Measurements from ENCODE around the gene PLD5. TPM values are rescaled to one million over a fixed set of nuclear protein-coding genes. Genes with fewer than 3 reads are reported as not detected.
A peak's percentile ranks its signal among the peaks of the same experiment; 100 is the strongest.
"Not testable (repeated sequence)": the region's sequence is repeated elsewhere in the genome, so short reads cannot be mapped to it uniquely, and the experiment has no call there.

Gene PLD5
- total and polyA plus RNA-seq, 4 donors, result 4.6 to 11.5 (median 9.4) TPM

GRCh38 chr1:242522304-242522945 is 2.1 kb downstream of the PLD5 start:
- DNase-seq (ENCODE audit: low read depth in 4 of 6, low spot score in 6 of 6), result peak in 2 of 6 donors; percentile 24 to 37
- Histone ChIP-seq H3K4me1 (ENCODE audit: control insufficient read depth, insufficient read depth, low read length) (peaks cover 20% of the 10 kb centered on the region), H3K36me3 (ENCODE audit: control insufficient read depth, insufficient read depth, low read length) (no peaks in the 10 kb centered on the region), H3K4me3 (ENCODE audit: low read depth, low read length) (peak overlapping the region; percentile 47), H3K27me3 (ENCODE audit: control insufficient read depth, insufficient read depth, low read length) (peaks cover 14% of the 10 kb centered on the region), H3K27ac (ENCODE audit: low read depth, low read length) (no peak overlapping the region), H3K9me3 (ENCODE audit: control insufficient read depth, insufficient read depth, low read length) (no peaks in the 10 kb centered on the region)
- WGBS (ENCODE audit: insufficient coverage), result 20% methylated on average over 1 of the region's 6 CpGs

DNA sequence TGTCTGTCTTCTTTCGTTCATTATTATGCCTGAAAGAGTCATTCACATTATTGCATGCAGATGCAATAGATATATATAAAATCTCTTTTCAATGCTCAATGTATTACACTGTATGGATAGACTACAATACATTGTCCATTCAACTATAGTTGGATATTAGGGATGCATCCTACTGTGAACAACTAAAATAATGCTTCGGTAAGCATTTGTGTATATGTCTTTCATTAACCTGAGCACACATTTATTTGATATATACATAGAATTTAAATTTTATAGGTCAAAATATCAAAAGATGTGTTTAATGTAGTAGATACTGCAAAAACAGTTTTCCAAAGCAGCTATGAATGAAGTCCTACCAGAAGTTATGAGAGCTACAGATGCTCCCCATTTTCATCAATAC is 8.9 kb downstream of the PLD5 start:
- Histone ChIP-seq H3K4me3 (ENCODE audit: low read depth, low read length) (no peak overlapping the region), H3K4me1 (ENCODE audit: control insufficient read depth, insufficient read depth, low read length) (no peaks in the 10 kb centered on the region), H3K27me3 (ENCODE audit: control insufficient read depth, insufficient read depth, low read length) (no peaks in the 10 kb centered on the region), H3K9me3 (ENCODE audit: control insufficient read depth, insufficient read depth, low read length) (no peaks in the 10 kb centered on the region), H3K27ac (ENCODE audit: low read depth, low read length) (no peak overlapping the region), H3K36me3 (ENCODE audit: control insufficient read depth, insufficient read depth, low read length) (no peaks in the 10 kb centered on the region)
- no peak for DNase-seq (ENCODE audit: low read depth in 4 of 6, low spot score in 6 of 6)
- no CpG with 5 or more reads among the region's 2 CpGs for WGBS (ENCODE audit: insufficient coverage)

DNA sequence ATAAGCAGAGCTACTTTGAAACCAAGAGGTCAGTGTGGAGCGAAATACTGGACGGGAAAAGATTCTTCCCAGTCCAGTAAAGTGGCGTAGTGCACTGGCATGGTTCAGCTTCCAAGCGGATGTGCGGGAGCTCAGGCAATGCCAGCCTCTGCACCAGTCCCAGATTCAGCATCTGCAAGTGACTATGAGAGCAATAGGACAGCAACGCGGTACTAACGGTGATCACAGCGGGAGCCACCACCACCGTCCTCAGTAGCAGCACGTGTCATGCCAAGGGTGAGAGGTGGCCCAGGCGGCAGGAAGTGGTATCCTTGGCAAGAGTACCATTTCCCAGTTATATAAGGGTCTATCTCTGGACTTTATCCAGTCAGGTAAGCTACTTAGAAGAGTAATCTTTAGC is 17.8 kb downstream of the PLD5 start:
- Histone ChIP-seq H3K27me3 (ENCODE audit: control insufficient read depth, insufficient read depth, low read length) (no peaks in the 10 kb centered on the region), H3K36me3 (ENCODE audit: control insufficient read depth, insufficient read depth, low read length) (no peaks in the 10 kb centered on the region), H3K4me1 (ENCODE audit: control insufficient read depth, insufficient read depth, low read length) (no peaks in the 10 kb centered on the region), H3K4me3 (ENCODE audit: low read depth, low read length) (no peak overlapping the region), H3K9me3 (ENCODE audit: control insufficient read depth, insufficient read depth, low read length) (no peaks in the 10 kb centered on the region), H3K27ac (ENCODE audit: low read depth, low read length) (no peak overlapping the region)
- no peak for DNase-seq (ENCODE audit: low read depth in 4 of 6, low spot score in 6 of 6)
- 84% methylated on average over 10 of the region's 12 CpGs for WGBS (ENCODE audit: insufficient coverage)

GRCh38 chr1:242489545-242489944 is 35.0 kb downstream of the PLD5 start:
- Histone ChIP-seq H3K27ac (ENCODE audit: low read depth, low read length) (no peak overlapping the region), H3K4me1 (ENCODE audit: control insufficient read depth, insufficient read depth, low read length) (no peaks in the 10 kb centered on the region), H3K9me3 (ENCODE audit: control insufficient read depth, insufficient read depth, low read length) (no peaks in the 10 kb centered on the region), H3K4me3 (ENCODE audit: low read depth, low read length) (no peak overlapping the region), H3K36me3 (ENCODE audit: control insufficient read depth, insufficient read depth, low read length) (no peaks in the 10 kb centered on the region), H3K27me3 (ENCODE audit: control insufficient read depth, insufficient read depth, low read length) (no peaks in the 10 kb centered on the region)
- 83% methylated on average over 1 of the region's 3 CpGs for WGBS (ENCODE audit: insufficient coverage)
- DNase-seq (ENCODE audit: low read depth in 4 of 6, low spot score in 6 of 6), result no peak

DNA sequence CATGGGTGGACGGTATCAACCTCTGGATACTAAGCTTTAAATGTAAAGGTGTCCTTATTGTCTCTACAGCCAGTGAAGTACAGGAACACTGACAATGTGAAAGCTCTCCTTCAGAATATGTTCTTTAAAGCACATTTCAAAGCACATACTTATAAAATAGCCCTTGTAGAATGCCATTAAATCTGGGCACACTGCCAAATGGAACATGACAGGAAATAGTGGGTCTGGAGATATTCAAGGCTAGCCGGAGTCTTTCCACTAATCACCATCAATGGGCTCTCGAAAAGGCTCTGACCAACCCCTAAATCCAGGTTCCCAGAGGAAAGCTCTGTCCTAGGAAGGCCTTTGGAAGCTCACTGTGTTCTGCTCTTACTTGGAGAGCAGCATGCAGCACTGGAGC is 46.6 kb downstream of the PLD5 start:
- H3K27ac ChIP-seq (ENCODE audit: low read depth, low read length), result no peak overlapping the region
- H3K9me3 ChIP-seq (ENCODE audit: control insufficient read depth, insufficient read depth, low read length), result no peaks in the 10 kb centered on the region
- no peaks in the 10 kb centered on the region for H3K36me3 ChIP-seq (ENCODE audit: control insufficient read depth, insufficient read depth, low read length)
- DNase-seq (ENCODE audit: low read depth in 4 of 6, low spot score in 6 of 6), result peak in 1 of 6 donors; percentile 70
- H3K4me1 ChIP-seq (ENCODE audit: control insufficient read depth, insufficient read depth, low read length), result no peaks in the 10 kb centered on the region
- WGBS (ENCODE audit: insufficient coverage), result 71% methylated on average over 1 of the region's 3 CpGs
- H3K27me3 ChIP-seq (ENCODE audit: control insufficient read depth, insufficient read depth, low read length), result no peaks in the 10 kb centered on the region
- no peak overlapping the region for H3K4me3 ChIP-seq (ENCODE audit: low read depth, low read length)

DNA sequence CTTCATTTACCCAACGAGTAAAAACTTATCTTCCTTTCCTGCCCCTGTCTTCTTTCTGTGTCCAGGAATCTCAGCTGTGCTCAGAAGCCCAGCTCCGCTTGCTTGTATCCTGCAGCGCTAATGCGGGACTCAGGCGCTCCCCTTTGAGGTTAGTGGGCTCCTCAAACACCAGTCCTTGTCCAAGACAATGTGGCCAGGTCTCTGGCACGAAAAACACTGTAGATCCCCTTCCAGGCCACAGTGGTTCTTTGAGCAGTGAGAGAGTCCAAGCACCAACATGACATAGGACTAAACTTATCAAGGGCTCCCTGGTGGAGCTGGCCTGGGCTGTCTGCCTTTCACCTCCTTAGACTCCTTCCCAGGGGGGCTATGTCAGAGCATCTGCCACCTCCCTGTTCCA is 53.7 kb downstream of the PLD5 start:
- 98% methylated on average over 6 of the region's 6 CpGs for WGBS (ENCODE audit: insufficient coverage)
- no peak overlapping the region for H3K4me3 ChIP-seq (ENCODE audit: low read depth, low read length)
- H3K36me3 ChIP-seq (ENCODE audit: control insufficient read depth, insufficient read depth, low read length), result no peaks in the 10 kb centered on the region
- no peak overlapping the region for H3K27ac ChIP-seq (ENCODE audit: low read depth, low read length)
- no peak for DNase-seq (ENCODE audit: low read depth in 4 of 6, low spot score in 6 of 6)
- no peaks in the 10 kb centered on the region for H3K27me3 ChIP-seq (ENCODE audit: control insufficient read depth, insufficient read depth, low read length)
- H3K4me1 ChIP-seq (ENCODE audit: control insufficient read depth, insufficient read depth, low read length), result no peaks in the 10 kb centered on the region
- no peaks in the 10 kb centered on the region for H3K9me3 ChIP-seq (ENCODE audit: control insufficient read depth, insufficient read depth, low read length)

DNA sequence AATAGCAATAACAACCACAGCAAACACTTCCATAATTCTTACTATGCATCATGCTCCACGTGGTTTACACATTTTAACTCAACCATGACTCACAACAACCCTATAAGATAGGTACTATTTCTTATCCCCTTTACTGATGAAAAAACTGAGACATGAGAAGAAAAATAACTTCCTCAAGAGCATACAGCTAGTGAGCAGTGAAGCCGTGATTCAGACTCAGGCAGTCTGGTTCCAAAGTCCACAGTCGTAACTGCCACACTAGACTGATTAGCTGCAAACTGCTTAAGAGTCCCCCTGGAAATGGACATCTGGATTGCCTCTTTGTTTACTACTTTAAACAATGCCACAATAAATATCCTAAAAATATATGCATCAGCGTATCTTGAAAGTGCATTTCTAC is 55.7 kb downstream of the PLD5 start:
- 41% methylated on average over 2 of the region's 4 CpGs for WGBS (ENCODE audit: insufficient coverage)
- no peak for DNase-seq (ENCODE audit: low read depth in 4 of 6, low spot score in 6 of 6)
- H3K4me3 ChIP-seq (ENCODE audit: low read depth, low read length), result no peak overlapping the region
- H3K27ac ChIP-seq (ENCODE audit: low read depth, low read length), result no peak overlapping the region
- H3K36me3 ChIP-seq (ENCODE audit: control insufficient read depth, insufficient read depth, low read length), result no peaks in the 10 kb centered on the region
- no peaks in the 10 kb centered on the region for H3K4me1 ChIP-seq (ENCODE audit: control insufficient read depth, insufficient read depth, low read length)
- no peaks in the 10 kb centered on the region for H3K9me3 ChIP-seq (ENCODE audit: control insufficient read depth, insufficient read depth, low read length)
- no peaks in the 10 kb centered on the region for H3K27me3 ChIP-seq (ENCODE audit: control insufficient read depth, insufficient read depth, low read length)

- H3K27me3 ChIP-seq (ENCODE audit: control insufficient read depth, insufficient read depth, low read length), result no peaks in the 10 kb centered on the region
- no peaks in the 10 kb centered on the region for H3K36me3 ChIP-seq (ENCODE audit: control insufficient read depth, insufficient read depth, low read length)
- no peaks in the 10 kb centered on the region for H3K4me1 ChIP-seq (ENCODE audit: control insufficient read depth, insufficient read depth, low read length)
- H3K27ac ChIP-seq (ENCODE audit: low read depth, low read length), result no peak overlapping the region
- no CpG with 5 or more reads among the region's 4 CpGs for WGBS (ENCODE audit: insufficient coverage)
- peak in 5 of 6 donors; percentile 43 to 93 (median 57) for DNase-seq (ENCODE audit: low read depth in 4 of 6, low spot score in 6 of 6)
- H3K9me3 ChIP-seq (ENCODE audit: control insufficient read depth, insufficient read depth, low read length), result no peaks in the 10 kb centered on the region
- H3K4me3 ChIP-seq (ENCODE audit: low read depth, low read length), result no peak overlapping the region
Measured at GRCh38 chr1:242467556-242468145, 56.8 kb downstream of the PLD5 start.

GRCh38 chr1:242462867-242463266 is 61.6 kb downstream of the PLD5 start:
- no peak overlapping the region for H3K4me3 ChIP-seq (ENCODE audit: low read depth, low read length)
- no peak overlapping the region for H3K27ac ChIP-seq (ENCODE audit: low read depth, low read length)
- 95% methylated on average over 7 of the region's 7 CpGs for WGBS (ENCODE audit: insufficient coverage)
- H3K27me3 ChIP-seq (ENCODE audit: control insufficient read depth, insufficient read depth, low read length), result no peaks in the 10 kb centered on the region
- no peaks in the 10 kb centered on the region for H3K4me1 ChIP-seq (ENCODE audit: control insufficient read depth, insufficient read depth, low read length)
- no peak for DNase-seq (ENCODE audit: low read depth in 4 of 6, low spot score in 6 of 6)
- no peaks in the 10 kb centered on the region for H3K9me3 ChIP-seq (ENCODE audit: control insufficient read depth, insufficient read depth, low read length)
- no peaks in the 10 kb centered on the region for H3K36me3 ChIP-seq (ENCODE audit: control insufficient read depth, insufficient read depth, low read length)

DNA sequence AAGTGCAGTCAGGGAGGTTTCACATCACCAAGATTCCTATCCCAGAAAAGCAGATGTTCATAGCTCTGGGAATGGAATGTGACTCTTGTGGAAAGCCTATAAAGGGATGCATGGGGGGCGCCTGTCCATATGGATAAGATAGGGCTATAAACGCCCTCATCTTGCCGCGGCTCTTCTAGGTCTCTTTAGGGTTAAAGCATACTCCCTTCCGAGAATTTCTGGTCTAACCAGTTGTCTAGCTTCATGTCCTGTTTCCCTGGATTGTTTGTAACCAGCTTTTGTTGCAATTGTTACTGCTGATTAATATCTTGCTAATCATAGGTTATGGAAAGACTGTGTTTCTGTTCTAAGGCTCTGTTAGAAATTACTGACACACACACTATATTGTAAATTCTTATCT is 64.8 kb downstream of the PLD5 start:
- not testable (repeated sequence) for H3K36me3 ChIP-seq (ENCODE audit: control insufficient read depth, insufficient read depth, low read length); H3K4me1 ChIP-seq (ENCODE audit: control insufficient read depth, insufficient read depth, low read length); DNase-seq (ENCODE audit: low read depth in 4 of 6, low spot score in 6 of 6); H3K4me3 ChIP-seq (ENCODE audit: low read depth, low read length); H3K27ac ChIP-seq (ENCODE audit: low read depth, low read length); H3K9me3 ChIP-seq (ENCODE audit: control insufficient read depth, insufficient read depth, low read length); H3K27me3 ChIP-seq (ENCODE audit: control insufficient read depth, insufficient read depth, low read length)
- WGBS (ENCODE audit: insufficient coverage), result 100% methylated on average over 1 of the region's 5 CpGs
